Liver (tissue), 9 donors: ENCODE results near the gene XRCC6. TPM values are rescaled to one million over a fixed set of nuclear protein-coding genes. Genes with fewer than 3 reads are reported as not detected.

Experiments
- DNase-seq: peaks from one replicate; pipeline ENCODE4 v3.0.0-alpha.2; 2017; ENCODE audit warnings: low spot score
- H3K27ac ChIP-seq, 2 donors: one replicate each; pipeline ENCODE4 v1.7.0; 2013; ENCODE audit warnings: inconsistent platforms in 2 of 2, low read length in 2 of 2, control low read depth in 1 of 2, low read depth in 1 of 2, mild to moderate bottlenecking in 1 of 2
- H3K27me3 ChIP-seq, 4 donors: one replicate each; pipeline versions ENCODE4 v1.6.1 to v1.7.0; 2013; ENCODE audit warnings: low read length in 3 of 4, inconsistent platforms in 1 of 4, mild to moderate bottlenecking in 1 of 4, moderate library complexity in 1 of 4; ENCODE audit not compliant: control insufficient read depth in 4 of 4, insufficient read depth in 4 of 4
- H3K36me3 ChIP-seq, 4 donors: one replicate each; pipeline versions ENCODE4 v1.6.1 to v1.7.0; 2013; ENCODE audit warnings: low read length in 3 of 4, mild to moderate bottlenecking in 3 of 4, low read depth in 1 of 4, moderate library complexity in 1 of 4; ENCODE audit not compliant: control insufficient read depth in 4 of 4, insufficient read depth in 3 of 4
- H3K4me1 ChIP-seq, 4 donors: one replicate each; pipeline versions ENCODE4 v1.6.1 to v1.7.0; 2013; ENCODE audit warnings: low read length in 3 of 4, mild to moderate bottlenecking in 3 of 4, moderate library complexity in 1 of 4; ENCODE audit not compliant: control insufficient read depth in 4 of 4, insufficient read depth in 4 of 4
- H3K4me3 ChIP-seq, 3 donors: one replicate each; pipeline versions ENCODE4 v1.6.1 to v1.7.0; 2013; ENCODE audit warnings: low read length in 3 of 3, control low read depth in 1 of 3, low read depth in 1 of 3, mild to moderate bottlenecking in 1 of 3
- H3K9ac ChIP-seq, 2 donors: one replicate each; pipeline ENCODE4 v1.7.0; 2013; ENCODE audit warnings: low read length in 2 of 2, mild to moderate bottlenecking in 2 of 2, moderate library complexity in 2 of 2, control low read depth in 1 of 2, low read depth in 1 of 2
- H3K9me3 ChIP-seq, 4 donors: one replicate each; pipeline versions ENCODE4 v1.6.1 to v1.7.0; 2013; ENCODE audit warnings: low read length in 3 of 4; ENCODE audit not compliant: control insufficient read depth in 4 of 4
- EGR1 ChIP-seq, 2 donors: IDR thresholded peaks; 2 replicates each; pipeline ENCODE4 v1.6.1; 2016 to 2018; ENCODE audit warnings: antibody characterized with exemption in 2 of 2, low read depth in 2 of 2
- FOXA2 ChIP-seq: IDR thresholded peaks from 2 replicates; pipeline ENCODE4 v1.6.1; 2016; ENCODE audit warnings: antibody characterized with exemption
- GABPA ChIP-seq, 2 donors: IDR thresholded peaks in 1 of 2; conservative IDR thresholded peaks in 1 of 2; 2 replicates each; pipeline ENCODE4 v1.6.1; 2016; ENCODE audit warnings: antibody characterized with exemption in 2 of 2, mild to moderate bottlenecking in 1 of 2, moderate library complexity in 1 of 2
- HNF4A ChIP-seq, 2 donors: conservative IDR thresholded peaks; 2 replicates each; pipeline ENCODE4 v1.6.1; 2016; ENCODE audit warnings: antibody characterized with exemption in 2 of 2, mild to moderate bottlenecking in 2 of 2
- HNF4G ChIP-seq: IDR thresholded peaks from 2 replicates; pipeline ENCODE4 v1.6.1; 2016; ENCODE audit warnings: antibody characterized with exemption
- JUND ChIP-seq, 2 donors: IDR thresholded peaks; 2 replicates each; pipeline ENCODE4 v1.6.1; 2016; ENCODE audit warnings: antibody characterized with exemption in 2 of 2
- NR2F2 ChIP-seq: IDR thresholded peaks from 2 replicates; pipeline ENCODE4 v1.6.1; 2016; ENCODE audit warnings: antibody characterized with exemption
- RAD21 ChIP-seq, 2 donors: IDR thresholded peaks; 2 replicates each; pipeline ENCODE4 v1.6.1; 2016; ENCODE audit warnings: antibody characterized with exemption in 2 of 2, mild to moderate bottlenecking in 2 of 2
- SP1 ChIP-seq: IDR thresholded peaks from 2 replicates; pipeline ENCODE4 v1.6.1; 2018; ENCODE audit warnings: antibody characterized with exemption, mild to moderate bottlenecking
- TAF1 ChIP-seq: conservative IDR thresholded peaks from 2 replicates; pipeline ENCODE4 v1.6.1; 2016; ENCODE audit warnings: antibody characterized with exemption, mild to moderate bottlenecking
- WGBS: extraction: QIAGEN DNeasy Blood & Tissue Kit; methylation state at CpG from one replicate; pipeline ENCODE4 v1.1.7; 2013; 5-methylcytosine and 5-hydroxymethylcytosine counted together
- polyA plus RNA-seq, 2 donors: library from polyadenylated mRNA; stranded (reverse) in 1 of 2; unstranded in 1 of 2; fragments of 200-250 nt in 1 of 2; fragments of >200 nt in 1 of 2; fragmentation: Nextera tagmentation in 1 of 2; extraction: Ambion mirVana in 1 of 2; gene quantifications; one replicate each; pipeline versions ENCODE4 v1.2.1 to v1.2.3, GENCODE V29; 2013 to 2015
- total RNA-seq, 2 donors: library from RNA; depleted of rRNA; stranded (reverse); fragments of >200 nt; gene quantifications; one replicate each; pipeline ENCODE4 v1.2.3, GENCODE V29; 2014
- TF ChIP-seq, protein P1 (sequence below): IDR thresholded peaks from 2 replicates; pipeline ENCODE4 v1.6.1; 2016; ENCODE audit warnings: antibody characterized with exemption, mild to moderate bottlenecking
- TF ChIP-seq, protein P2 (sequence below): fragments of 150-350 bp; IDR thresholded peaks from 2 replicates; pipeline ENCODE4 v1.5.1; 2017; ENCODE audit warnings: improper control_type of control experiment, low read depth, low read length; ENCODE audit not compliant: missing input control
- TF ChIP-seq, protein P3 (sequence below): IDR thresholded peaks from 2 replicates; pipeline ENCODE4 v1.6.1; 2016; ENCODE audit warnings: antibody characterized with exemption
- TF ChIP-seq, protein P4 (sequence below): IDR thresholded peaks from 2 replicates; pipeline ENCODE4 v1.6.1; 2016; ENCODE audit warnings: antibody characterized with exemption
- TF ChIP-seq, protein P5 (sequence below): IDR thresholded peaks from 2 replicates; pipeline ENCODE4 v1.6.1; 2016; ENCODE audit warnings: antibody characterized with exemption
- donor health status: healthy.
- donor health status: healthy.
- donor health status: healthy.
- donor health status: healthy.
- donor health status: healthy.

The XRCC6 gene
- total and polyA plus RNA-seq, 4 donors, result 81.8 to 148 (median 96.0) TPM

DNA sequence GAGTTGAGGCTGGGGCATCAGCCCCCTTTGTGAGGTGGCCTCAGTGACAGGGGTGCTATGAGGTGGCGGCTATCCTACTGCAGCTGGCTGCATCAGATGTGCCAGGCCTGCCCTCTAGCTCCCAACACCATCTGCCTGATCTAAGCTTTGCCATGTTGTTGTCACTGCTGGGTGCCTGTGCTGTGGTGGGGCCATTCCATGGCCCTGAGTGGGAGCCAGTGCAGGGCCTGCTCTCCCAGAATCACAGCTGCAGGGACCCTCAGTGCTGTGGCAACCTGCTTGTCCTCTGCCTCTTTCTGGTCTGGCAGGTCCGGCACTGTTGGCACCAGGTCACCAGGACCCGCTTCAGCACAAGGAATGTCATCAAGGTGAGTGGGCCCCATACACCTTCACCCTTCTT lies 69.4 kb downstream of the XRCC6 start:
- TF ChIP-seq, protein P1, sequence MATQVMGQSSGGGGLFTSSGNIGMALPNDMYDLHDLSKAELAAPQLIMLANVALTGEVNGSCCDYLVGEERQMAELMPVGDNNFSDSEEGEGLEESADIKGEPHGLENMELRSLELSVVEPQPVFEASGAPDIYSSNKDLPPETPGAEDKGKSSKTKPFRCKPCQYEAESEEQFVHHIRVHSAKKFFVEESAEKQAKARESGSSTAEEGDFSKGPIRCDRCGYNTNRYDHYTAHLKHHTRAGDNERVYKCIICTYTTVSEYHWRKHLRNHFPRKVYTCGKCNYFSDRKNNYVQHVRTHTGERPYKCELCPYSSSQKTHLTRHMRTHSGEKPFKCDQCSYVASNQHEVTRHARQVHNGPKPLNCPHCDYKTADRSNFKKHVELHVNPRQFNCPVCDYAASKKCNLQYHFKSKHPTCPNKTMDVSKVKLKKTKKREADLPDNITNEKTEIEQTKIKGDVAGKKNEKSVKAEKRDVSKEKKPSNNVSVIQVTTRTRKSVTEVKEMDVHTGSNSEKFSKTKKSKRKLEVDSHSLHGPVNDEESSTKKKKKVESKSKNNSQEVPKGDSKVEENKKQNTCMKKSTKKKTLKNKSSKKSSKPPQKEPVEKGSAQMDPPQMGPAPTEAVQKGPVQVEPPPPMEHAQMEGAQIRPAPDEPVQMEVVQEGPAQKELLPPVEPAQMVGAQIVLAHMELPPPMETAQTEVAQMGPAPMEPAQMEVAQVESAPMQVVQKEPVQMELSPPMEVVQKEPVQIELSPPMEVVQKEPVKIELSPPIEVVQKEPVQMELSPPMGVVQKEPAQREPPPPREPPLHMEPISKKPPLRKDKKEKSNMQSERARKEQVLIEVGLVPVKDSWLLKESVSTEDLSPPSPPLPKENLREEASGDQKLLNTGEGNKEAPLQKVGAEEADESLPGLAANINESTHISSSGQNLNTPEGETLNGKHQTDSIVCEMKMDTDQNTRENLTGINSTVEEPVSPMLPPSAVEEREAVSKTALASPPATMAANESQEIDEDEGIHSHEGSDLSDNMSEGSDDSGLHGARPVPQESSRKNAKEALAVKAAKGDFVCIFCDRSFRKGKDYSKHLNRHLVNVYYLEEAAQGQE, result no peak
- TF ChIP-seq, protein P2, sequence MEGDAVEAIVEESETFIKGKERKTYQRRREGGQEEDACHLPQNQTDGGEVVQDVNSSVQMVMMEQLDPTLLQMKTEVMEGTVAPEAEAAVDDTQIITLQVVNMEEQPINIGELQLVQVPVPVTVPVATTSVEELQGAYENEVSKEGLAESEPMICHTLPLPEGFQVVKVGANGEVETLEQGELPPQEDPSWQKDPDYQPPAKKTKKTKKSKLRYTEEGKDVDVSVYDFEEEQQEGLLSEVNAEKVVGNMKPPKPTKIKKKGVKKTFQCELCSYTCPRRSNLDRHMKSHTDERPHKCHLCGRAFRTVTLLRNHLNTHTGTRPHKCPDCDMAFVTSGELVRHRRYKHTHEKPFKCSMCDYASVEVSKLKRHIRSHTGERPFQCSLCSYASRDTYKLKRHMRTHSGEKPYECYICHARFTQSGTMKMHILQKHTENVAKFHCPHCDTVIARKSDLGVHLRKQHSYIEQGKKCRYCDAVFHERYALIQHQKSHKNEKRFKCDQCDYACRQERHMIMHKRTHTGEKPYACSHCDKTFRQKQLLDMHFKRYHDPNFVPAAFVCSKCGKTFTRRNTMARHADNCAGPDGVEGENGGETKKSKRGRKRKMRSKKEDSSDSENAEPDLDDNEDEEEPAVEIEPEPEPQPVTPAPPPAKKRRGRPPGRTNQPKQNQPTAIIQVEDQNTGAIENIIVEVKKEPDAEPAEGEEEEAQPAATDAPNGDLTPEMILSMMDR, result no peak
- TF ChIP-seq HNF4A (conservative IDR thresholded peaks at IDR 0.05), result no peak
- TF ChIP-seq, protein P3, sequence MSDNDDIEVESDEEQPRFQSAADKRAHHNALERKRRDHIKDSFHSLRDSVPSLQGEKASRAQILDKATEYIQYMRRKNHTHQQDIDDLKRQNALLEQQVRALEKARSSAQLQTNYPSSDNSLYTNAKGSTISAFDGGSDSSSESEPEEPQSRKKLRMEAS, result no peak
- TF ChIP-seq, protein P4, sequence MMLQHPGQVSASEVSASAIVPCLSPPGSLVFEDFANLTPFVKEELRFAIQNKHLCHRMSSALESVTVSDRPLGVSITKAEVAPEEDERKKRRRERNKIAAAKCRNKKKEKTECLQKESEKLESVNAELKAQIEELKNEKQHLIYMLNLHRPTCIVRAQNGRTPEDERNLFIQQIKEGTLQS, result no peak
- Histone ChIP-seq H3K9ac (no peak overlapping the region), H3K27me3 (no peaks in the 10 kb centered on the region), H3K27ac (no peak overlapping the region), H3K4me3 (no peak overlapping the region), H3K36me3 (peaks cover 0 to 13% (median 3%) of the 10 kb centered on the region in 4 donors), H3K9me3 (no peaks in the 10 kb centered on the region), H3K4me1 (peaks cover 0 to 13% (median 12%) of the 10 kb centered on the region in 4 donors)
- 93% methylated on average over 3 of the region's 3 CpGs for WGBS
- DNase-seq, result no peak

DNA sequence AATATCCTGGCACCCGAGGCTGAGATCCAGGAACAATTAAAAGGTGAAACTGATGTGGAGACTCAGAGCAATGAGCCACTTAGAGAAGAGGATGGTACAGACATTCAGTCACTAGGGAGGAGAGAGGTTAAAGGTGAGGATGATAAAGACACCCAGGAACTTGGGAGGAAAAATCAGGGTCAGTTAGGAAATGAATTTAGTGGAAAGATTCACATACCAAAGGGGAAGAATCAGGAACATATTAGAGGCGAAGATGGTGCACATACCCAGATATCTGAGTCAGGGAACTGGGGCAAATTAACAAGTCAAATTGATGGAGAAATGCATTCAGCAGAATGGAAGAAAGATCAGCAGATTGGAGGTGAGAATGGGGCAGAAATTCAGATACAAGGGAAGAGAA lies 74.1 kb downstream of the XRCC6 start:
- WGBS, result 87% methylated on average over 2 of the region's 2 CpGs
- Histone ChIP-seq H3K4me1 (peaks cover 5 to 10% (median 6%) of the 10 kb centered on the region in 4 donors), H3K9me3 (no peaks in the 10 kb centered on the region), H3K9ac (no peak overlapping the region), H3K27ac (no peak overlapping the region), H3K27me3 (no peaks in the 10 kb centered on the region), H3K36me3 (peaks cover 0 to 13% (median 3%) of the 10 kb centered on the region in 4 donors), H3K4me3 (no peak overlapping the region)
- TF ChIP-seq, protein P5, sequence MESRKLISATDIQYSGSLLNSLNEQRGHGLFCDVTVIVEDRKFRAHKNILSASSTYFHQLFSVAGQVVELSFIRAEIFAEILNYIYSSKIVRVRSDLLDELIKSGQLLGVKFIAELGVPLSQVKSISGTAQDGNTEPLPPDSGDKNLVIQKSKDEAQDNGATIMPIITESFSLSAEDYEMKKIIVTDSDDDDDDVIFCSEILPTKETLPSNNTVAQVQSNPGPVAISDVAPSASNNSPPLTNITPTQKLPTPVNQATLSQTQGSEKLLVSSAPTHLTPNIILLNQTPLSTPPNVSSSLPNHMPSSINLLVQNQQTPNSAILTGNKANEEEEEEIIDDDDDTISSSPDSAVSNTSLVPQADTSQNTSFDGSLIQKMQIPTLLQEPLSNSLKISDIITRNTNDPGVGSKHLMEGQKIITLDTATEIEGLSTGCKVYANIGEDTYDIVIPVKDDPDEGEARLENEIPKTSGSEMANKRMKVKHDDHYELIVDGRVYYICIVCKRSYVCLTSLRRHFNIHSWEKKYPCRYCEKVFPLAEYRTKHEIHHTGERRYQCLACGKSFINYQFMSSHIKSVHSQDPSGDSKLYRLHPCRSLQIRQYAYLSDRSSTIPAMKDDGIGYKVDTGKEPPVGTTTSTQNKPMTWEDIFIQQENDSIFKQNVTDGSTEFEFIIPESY, result no peak
- TF ChIP-seq JUND (IDR thresholded peaks at IDR 0.05) (no peak), EGR1 (IDR thresholded peaks at IDR 0.05; ENCODE audit: low read depth in 2 of 2) (no peak), GABPA (IDR thresholded peaks at IDR 0.05 in 1 of 2, conservative IDR thresholded peaks at IDR 0.05 in 1 of 2) (no peak), HNF4A (conservative IDR thresholded peaks at IDR 0.05) (no peak), FOXA2 (no peak), NR2F2 (no peak), HNF4G (no peak), SP1 (no peak), RAD21 (IDR thresholded peaks at IDR 0.05) (no peak), TAF1 (no peak)
- TF ChIP-seq, protein P1, result no peak
- TF ChIP-seq, protein P4, result no peak
- TF ChIP-seq, protein P3, result no peak
- no peak for DNase-seq
